Neural progenitor cell (in vitro differentiated cells): ENCODE data around the gene PLA2G3. TPM values are rescaled to one million over a fixed set of nuclear protein-coding genes. Genes with fewer than 3 reads are reported as not detected.

ENCODE experiments used
- DNase-seq: peaks from one replicate; pipeline ENCODE4 v3.0.0-alpha.2; 2016; ENCODE audit warnings: low spot score
- H2AFZ ChIP-seq: fragments of 200-600 bp; sonication (generic); replicated peaks from 2 replicates; pipeline ENCODE4 v1.6.1; 2016; ENCODE audit warnings: antibody characterized with exemption
- H3F3A ChIP-seq: fragments of 200-600 bp; sonication (generic); 2 replicates; pipeline ENCODE4 v1.6.1; 2016; ENCODE audit warnings: antibody characterized with exemption, low read depth
- H3K27ac ChIP-seq: fragments of 200-600 bp; sonication (generic); 2 replicates; pipeline ENCODE4 v1.5.1; 2016; ENCODE audit warnings: mild to moderate bottlenecking
- H3K27me3 ChIP-seq: fragments of 200-600 bp; sonication (generic); 2 replicates; pipeline ENCODE4 v1.6.1; 2016; ENCODE audit warnings: mild to moderate bottlenecking, moderate library complexity
- H3K36me3 ChIP-seq: fragments of 200-600 bp; sonication (generic); 2 replicates; pipeline ENCODE4 v1.5.1; 2016
- H3K4me1 ChIP-seq: fragments of 200-600 bp; sonication (generic); 2 replicates; pipeline ENCODE4 v1.6.1; 2016; ENCODE audit warnings: mixed run types
- H3K4me2 ChIP-seq: fragments of 200-600 bp; sonication (generic); 2 replicates; pipeline ENCODE4 v1.6.1; 2016
- H3K4me3 ChIP-seq: fragments of 200-600 bp; sonication (generic); 2 replicates; pipeline ENCODE4 v1.5.1; 2016
- H3K79me2 ChIP-seq: fragments of 200-600 bp; sonication (generic); 2 replicates; pipeline ENCODE4 v1.6.1; 2016; ENCODE audit warnings: low read depth
- H3K9ac ChIP-seq: fragments of 200-600 bp; sonication (generic); 2 replicates; pipeline ENCODE4 v1.6.1; 2016
- H3K9me3 ChIP-seq: fragments of 200-600 bp; sonication (generic); 2 replicates; pipeline ENCODE4 v1.5.1; 2016; ENCODE audit warnings: low read depth
- H4K20me1 ChIP-seq: fragments of 200-600 bp; sonication (generic); 2 replicates; pipeline ENCODE4 v1.6.1; 2016; ENCODE audit warnings: low read depth
- H3K27ac Mint-ChIP-seq: 3 replicates; pipeline ENCODE4 v1.8.0; 2021; ENCODE audit warnings: mixed read lengths
- H3K27me3 Mint-ChIP-seq: 2 replicates; pipeline ENCODE4 v1.8.0; 2022; ENCODE audit warnings: low read depth, mild to moderate bottlenecking, inconsistent platforms, moderate library complexity, mixed read lengths; ENCODE audit not compliant: insufficient read depth
- H3K36me3 Mint-ChIP-seq: 3 replicates; pipeline ENCODE4 v1.8.0; 2021; ENCODE audit warnings: mixed read lengths
- H3K4me1 Mint-ChIP-seq: 3 replicates; pipeline ENCODE4 v1.8.0; 2021; ENCODE audit warnings: mixed read lengths
- H3K4me3 Mint-ChIP-seq: 3 replicates; pipeline ENCODE4 v1.8.0; 2021; ENCODE audit warnings: mild to moderate bottlenecking, moderate library complexity, mixed read lengths
- H3K9me3 Mint-ChIP-seq: 3 replicates; pipeline ENCODE4 v1.8.0; 2020; ENCODE audit warnings: mixed read lengths
- EZH2phosphoT487 ChIP-seq: fragments of 200-600 bp; sonication (generic); IDR thresholded peaks from 2 replicates; pipeline ENCODE4 v1.6.1; 2017; ENCODE audit warnings: antibody characterized with exemption
- microRNA counts: library from miRNA; unstranded; fragments of <30 nt; microRNA quantifications from one replicate; lab custom pipeline; 2016
- microRNA-seq: library from miRNA; unstranded; fragments of <30 nt; microRNA quantifications from one replicate; pipeline ENCODE4, GENCODE V29; 2016
- small RNA-seq: library from RNA; depleted of rRNA; stranded (forward); fragments of <200 nt; gene quantifications from one replicate; pipeline ENCODE3, GENCODE V24; 2015
- total RNA-seq: library from RNA; depleted of rRNA; stranded (reverse); fragments of >200 nt; gene quantifications from 2 replicates; pipeline ENCODE4 v1.2.3, GENCODE V29; 2015; ENCODE audit warnings: low replicate concordance
- TF ChIP-seq, protein P1 (sequence below): fragments of 200-600 bp; sonication (generic); IDR thresholded peaks from 2 replicates; pipeline ENCODE4 v1.5.1; 2017; ENCODE audit warnings: antibody characterized with exemption, mild to moderate bottlenecking

The PLA2G3 gene
- total RNA-seq, 1 donor from 2014 or later: 0.41 TPM

DNA sequence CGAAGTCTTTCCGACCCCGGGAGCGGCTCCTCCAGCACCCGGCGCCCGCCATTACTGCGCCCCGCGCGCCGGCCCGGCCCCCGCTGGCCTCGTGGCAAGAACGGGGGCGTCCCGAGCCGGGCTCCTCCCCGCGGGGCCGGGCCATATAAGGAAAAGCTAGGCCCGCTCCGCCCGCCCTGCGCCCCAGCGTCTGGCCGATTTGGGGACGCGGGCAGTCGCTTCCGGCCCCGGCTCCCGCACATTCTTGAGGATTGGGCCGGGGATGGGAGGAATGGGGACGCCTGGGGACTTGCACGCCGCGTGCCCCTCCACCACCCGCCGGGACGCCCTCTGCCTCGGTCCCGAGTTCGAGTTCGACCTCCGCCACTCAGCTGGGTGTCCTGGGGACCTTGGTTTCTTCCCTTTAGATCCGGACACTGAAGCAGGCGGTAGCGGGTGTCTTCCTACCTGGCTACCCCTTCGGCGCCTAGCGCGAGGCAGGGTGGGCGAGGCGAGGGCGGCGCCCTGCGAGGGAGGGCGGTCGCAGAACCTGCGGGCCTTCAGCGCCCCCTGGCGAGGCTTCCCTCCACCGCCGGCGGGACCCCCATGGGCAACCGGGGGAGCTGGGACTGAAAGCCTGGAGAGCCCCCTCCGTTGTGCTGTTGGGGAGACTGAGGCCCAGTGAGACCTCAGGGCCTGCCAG, 55.4 kb downstream of the PLA2G3 start:
- H3K36me3 ChIP-seq: no peaks in the 10 kb centered on the region
- peak; percentile 90 for DNase-seq
- no peaks in the 10 kb centered on the region for H3K27me3 ChIP-seq
- H4K20me1 ChIP-seq: peaks cover 2% of the 10 kb centered on the region
- H2AFZ ChIP-seq: peak overlapping the region; percentile 86
- Mint-ChIP-seq H3K27me3 (peaks cover 12% of the 10 kb centered on the region), H3K36me3 (peaks cover 2% of the 10 kb centered on the region), H3K4me3 (peak overlapping the region; percentile 64), H3K27ac (no peak overlapping the region), H3K9me3 (no peaks in the 10 kb centered on the region), H3K4me1 (peaks cover 26% of the 10 kb centered on the region)
- peak overlapping the region; percentile 64 for H3K4me3 ChIP-seq
- peak overlapping the region; percentile 89 for H3K4me2 ChIP-seq
- peaks cover 9% of the 10 kb centered on the region for H3K79me2 ChIP-seq
- TF ChIP-seq EZH2phosphoT487: no peak
- TF ChIP-seq, protein P1, sequence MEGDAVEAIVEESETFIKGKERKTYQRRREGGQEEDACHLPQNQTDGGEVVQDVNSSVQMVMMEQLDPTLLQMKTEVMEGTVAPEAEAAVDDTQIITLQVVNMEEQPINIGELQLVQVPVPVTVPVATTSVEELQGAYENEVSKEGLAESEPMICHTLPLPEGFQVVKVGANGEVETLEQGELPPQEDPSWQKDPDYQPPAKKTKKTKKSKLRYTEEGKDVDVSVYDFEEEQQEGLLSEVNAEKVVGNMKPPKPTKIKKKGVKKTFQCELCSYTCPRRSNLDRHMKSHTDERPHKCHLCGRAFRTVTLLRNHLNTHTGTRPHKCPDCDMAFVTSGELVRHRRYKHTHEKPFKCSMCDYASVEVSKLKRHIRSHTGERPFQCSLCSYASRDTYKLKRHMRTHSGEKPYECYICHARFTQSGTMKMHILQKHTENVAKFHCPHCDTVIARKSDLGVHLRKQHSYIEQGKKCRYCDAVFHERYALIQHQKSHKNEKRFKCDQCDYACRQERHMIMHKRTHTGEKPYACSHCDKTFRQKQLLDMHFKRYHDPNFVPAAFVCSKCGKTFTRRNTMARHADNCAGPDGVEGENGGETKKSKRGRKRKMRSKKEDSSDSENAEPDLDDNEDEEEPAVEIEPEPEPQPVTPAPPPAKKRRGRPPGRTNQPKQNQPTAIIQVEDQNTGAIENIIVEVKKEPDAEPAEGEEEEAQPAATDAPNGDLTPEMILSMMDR: peak; percentile 83
- no peak overlapping the region for H3K9ac ChIP-seq
- H3F3A ChIP-seq: peaks cover 6% of the 10 kb centered on the region
- no peak overlapping the region for H3K27ac ChIP-seq
- no peaks in the 10 kb centered on the region for H3K9me3 ChIP-seq
- H3K4me1 ChIP-seq: peaks cover 4% of the 10 kb centered on the region

MicroRNAs within 50 kb of the gene (microRNA counts, 767-probe panel; counts per million panel counts)
- 460 counts per million, percentile 90 among the panel's probes with 10 or more counts for microRNA hsa-miR-3928 (lab: Ali Mortazavi, UCI)

Small RNA genes within 50 kb of the gene (microRNA-seq; reads per million reads assigned to microRNA genes)
- gene MIR3928: 1.8 reads per million, percentile 4 among the genes with 10 or more reads in this experiment

Small RNA genes within 50 kb of the gene (small RNA-seq; reads per million reads assigned to genes)
- 0.36 reads per million, percentile 38 among the genes with 10 or more reads in this experiment for gene MIR3928

Other genes with a start within 250 kb of the PLA2G3 start
- 29.8 and 35.0 TPM in 2 replicates for gene MORC2, start 171.7 kb downstream of the PLA2G3 start, total RNA-seq
- gene TUG1, start 171.2 kb downstream of the PLA2G3 start, total RNA-seq: 130 and 136 TPM in 2 replicates
- gene SMTN, start 59.2 kb downstream of the PLA2G3 start, total RNA-seq: 14.1 and 24.0 TPM in 2 replicates
- gene SELENOM, start 32.9 kb downstream of the PLA2G3 start, total RNA-seq: 7.4 and 13.9 TPM in 2 replicates
- gene INPP5J, start 17.5 kb downstream of the PLA2G3 start, total RNA-seq: 1.5 and 3.7 TPM in 2 replicates
- 23.2 and 31.1 TPM in 2 replicates for gene RNF185, start 19.7 kb upstream of the PLA2G3 start, total RNA-seq
- 28.1 and 45.8 TPM in 2 replicates for gene LIMK2, start 71.8 kb upstream of the PLA2G3 start, total RNA-seq
- 4.5 and 4.7 TPM in 2 replicates for gene PIK3IP1, start 152.0 kb upstream of the PLA2G3 start, total RNA-seq
- 28.6 and 55.3 TPM in 2 replicates for gene PATZ1, start 205.8 kb upstream of the PLA2G3 start, total RNA-seq